Body of pancreas (tissue), 4 donors: ENCODE results near the gene FIBCD1.

Experiments used
- POLR2A ChIP-seq, 3 donors: fragments of 450-650 bp; IDR thresholded peaks; one replicate each; pipeline ENCODE4 v1.6.1; 2016; ENCODE audit warnings: antibody characterized with exemption in 3 of 3, mild to moderate bottlenecking in 2 of 3
- TF ChIP-seq, protein P1 (sequence below), 7 experiments: fragments of 450-650 bp in 4 of 7; fragments of 200-600 bp in 3 of 7; sonication (generic) in 3 of 7; IDR thresholded peaks; one replicate each; pipeline ENCODE4 v1.5.1; 2016 to 2019; ENCODE audit warnings: antibody characterized with exemption in 7 of 7

GRCh38 chr9:130957451-130958203 lies 18.6 kb upstream of the FIBCD1 start:
- TF ChIP-seq, protein P1, sequence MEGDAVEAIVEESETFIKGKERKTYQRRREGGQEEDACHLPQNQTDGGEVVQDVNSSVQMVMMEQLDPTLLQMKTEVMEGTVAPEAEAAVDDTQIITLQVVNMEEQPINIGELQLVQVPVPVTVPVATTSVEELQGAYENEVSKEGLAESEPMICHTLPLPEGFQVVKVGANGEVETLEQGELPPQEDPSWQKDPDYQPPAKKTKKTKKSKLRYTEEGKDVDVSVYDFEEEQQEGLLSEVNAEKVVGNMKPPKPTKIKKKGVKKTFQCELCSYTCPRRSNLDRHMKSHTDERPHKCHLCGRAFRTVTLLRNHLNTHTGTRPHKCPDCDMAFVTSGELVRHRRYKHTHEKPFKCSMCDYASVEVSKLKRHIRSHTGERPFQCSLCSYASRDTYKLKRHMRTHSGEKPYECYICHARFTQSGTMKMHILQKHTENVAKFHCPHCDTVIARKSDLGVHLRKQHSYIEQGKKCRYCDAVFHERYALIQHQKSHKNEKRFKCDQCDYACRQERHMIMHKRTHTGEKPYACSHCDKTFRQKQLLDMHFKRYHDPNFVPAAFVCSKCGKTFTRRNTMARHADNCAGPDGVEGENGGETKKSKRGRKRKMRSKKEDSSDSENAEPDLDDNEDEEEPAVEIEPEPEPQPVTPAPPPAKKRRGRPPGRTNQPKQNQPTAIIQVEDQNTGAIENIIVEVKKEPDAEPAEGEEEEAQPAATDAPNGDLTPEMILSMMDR (IDR thresholded peaks at IDR 0.05) = no peak
- TF ChIP-seq POLR2A (IDR thresholded peaks at IDR 0.05) = no peak
